ENCODE measurements around the gene DNAH17.

The DNAH17 gene, protein sequence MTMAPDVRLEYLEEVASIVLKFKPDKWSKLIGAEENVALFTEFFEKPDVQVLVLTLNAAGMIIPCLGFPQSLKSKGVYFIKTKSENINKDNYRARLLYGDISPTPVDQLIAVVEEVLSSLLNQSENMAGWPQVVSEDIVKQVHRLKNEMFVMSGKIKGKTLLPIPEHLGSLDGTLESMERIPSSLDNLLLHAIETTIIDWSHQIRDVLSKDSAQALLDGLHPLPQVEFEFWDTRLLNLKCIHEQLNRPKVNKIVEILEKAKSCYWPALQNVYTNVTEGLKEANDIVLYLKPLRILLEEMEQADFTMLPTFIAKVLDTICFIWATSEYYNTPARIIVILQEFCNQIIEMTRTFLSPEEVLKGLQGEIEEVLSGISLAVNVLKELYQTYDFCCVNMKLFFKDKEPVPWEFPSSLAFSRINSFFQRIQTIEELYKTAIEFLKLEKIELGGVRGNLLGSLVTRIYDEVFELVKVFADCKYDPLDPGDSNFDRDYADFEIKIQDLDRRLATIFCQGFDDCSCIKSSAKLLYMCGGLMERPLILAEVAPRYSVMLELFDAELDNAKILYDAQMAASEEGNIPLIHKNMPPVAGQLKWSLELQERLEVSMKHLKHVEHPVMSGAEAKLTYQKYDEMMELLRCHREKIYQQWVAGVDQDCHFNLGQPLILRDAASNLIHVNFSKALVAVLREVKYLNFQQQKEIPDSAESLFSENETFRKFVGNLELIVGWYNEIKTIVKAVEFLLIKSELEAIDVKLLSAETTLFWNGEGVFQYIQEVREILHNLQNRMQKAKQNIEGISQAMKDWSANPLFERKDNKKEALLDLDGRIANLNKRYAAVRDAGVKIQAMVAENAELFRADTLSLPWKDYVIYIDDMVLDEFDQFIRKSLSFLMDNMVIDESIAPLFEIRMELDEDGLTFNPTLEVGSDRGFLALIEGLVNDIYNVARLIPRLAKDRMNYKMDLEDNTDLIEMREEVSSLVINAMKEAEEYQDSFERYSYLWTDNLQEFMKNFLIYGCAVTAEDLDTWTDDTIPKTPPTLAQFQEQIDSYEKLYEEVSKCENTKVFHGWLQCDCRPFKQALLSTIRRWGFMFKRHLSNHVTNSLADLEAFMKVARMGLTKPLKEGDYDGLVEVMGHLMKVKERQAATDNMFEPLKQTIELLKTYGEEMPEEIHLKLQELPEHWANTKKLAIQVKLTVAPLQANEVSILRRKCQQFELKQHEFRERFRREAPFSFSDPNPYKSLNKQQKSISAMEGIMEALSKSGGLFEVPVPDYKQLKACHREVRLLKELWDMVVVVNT (N-terminal part only)

DNA sequence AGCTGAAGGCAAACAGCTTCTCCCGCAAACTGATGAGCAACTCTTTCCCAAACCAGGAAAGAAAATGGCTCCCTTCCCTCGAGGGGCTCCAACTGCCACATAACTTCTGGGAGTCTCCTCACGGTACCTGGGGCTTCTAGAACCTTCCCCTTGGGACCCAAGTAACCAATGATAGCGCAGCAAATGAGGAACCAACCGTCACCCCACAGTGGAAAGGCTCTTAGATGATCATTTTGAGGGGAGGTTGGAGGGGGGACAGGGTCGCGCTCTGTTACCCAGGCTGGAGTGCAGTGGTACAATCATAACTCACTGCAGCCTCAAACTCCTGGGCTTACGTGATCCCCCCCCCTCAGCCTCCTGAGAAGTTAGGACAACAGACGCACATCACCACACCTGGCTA, at the start of gene DNAH17:
DNAH17 (minus strand) TSS at position 101 of the 400 bp plus-strand sequence. CDS start 2,339 bp downstream, outside the sequence.
- DNase-seq = no peak

DNA sequence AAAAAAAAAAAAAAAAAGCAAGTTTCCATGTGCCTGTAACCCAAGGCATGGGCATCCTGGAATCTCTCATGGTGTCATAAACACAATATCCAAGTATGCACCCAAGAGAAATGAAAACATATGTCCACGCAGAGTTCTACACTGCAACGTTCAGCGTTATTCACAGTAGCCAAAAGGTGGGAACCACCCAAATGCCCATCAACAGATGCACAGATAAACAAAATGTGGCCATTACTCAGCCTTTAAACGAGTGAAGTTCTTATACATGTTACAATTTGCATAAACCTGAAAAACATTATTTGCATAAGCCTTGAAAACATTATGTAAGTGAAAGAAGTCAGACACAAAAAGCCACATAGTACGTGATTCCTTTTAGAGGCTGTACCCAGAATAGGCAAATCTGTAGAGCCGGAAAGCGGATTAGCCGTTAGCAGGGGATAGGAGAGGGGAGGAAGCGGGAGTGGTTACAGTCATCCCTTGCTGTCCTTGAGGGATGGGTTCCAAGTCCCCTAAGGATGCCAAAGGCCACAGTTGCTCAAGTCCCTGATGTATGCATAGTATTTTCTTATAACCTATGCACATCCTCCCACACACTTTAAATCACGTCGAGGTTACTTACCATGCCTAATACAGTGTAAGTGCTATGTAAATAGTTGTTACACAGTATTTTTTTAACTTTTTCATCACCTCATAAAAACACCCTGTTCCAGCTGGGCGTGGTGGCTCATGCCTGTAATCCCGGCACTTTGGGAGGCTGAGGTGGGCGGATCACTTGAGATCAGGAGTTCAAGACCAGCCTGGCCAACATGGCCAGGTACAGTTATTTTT, 47.3 kb upstream of the DNAH17 start:
- DNase-seq = no peak

DNA sequence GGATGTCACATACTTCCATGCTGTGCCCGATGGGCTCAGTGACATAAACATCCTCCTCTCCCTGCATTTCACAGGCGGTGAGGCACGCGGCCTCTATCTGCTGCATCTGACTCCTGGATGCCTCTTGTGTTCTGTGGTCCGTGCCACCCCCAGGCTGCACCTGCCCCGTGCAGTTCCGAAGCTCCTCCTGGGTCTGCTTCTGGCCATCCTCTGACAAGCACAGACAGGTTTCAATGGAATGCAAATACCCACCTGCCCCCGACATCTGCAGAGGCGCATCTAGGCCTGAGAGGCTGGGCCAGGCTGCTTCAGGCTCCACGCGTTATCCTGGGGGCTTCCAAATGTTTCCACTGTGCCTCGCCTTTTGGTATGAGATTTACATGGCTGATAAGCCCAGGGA, 46.3 kb upstream of the DNAH17 start:
- no peak for DNase-seq

DNA sequence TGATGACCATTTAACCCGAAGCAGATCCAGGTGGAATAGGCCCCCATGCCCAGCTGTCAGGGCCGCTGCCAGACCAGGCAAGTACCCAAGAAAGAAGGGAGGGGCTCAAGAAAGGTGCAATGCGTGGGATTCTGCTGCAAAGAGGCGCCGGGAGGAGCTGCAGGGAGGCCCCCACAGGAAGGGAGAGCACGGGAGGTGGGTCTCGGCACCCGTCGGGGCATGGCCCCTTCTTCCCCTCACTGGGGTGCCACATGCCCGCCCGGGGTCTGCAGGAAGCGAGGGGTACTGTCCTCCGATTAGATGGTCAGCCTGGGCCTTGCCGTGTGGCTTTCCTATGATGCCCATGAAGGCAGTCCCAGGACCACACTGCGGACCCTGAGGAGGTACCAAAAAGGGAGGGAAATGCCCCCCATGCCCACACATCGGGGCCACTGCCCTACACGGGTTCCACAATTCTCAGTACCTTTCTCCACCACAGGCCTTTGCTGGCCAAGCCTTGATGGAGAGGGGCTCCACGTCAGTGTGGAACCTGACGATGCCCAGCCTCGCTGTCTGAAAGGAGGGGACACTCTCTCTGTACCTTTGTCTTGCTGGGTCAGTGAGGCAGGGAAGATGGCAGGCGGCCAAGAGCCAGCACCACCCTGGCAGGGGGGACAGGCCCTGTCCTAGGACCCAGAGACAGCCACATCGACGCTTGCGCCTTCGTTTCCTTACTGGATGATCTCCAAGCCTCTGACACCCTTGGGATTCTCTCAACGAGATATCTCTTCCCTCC, 45.5 kb upstream of the DNAH17 start:
- no peak for DNase-seq

DNA sequence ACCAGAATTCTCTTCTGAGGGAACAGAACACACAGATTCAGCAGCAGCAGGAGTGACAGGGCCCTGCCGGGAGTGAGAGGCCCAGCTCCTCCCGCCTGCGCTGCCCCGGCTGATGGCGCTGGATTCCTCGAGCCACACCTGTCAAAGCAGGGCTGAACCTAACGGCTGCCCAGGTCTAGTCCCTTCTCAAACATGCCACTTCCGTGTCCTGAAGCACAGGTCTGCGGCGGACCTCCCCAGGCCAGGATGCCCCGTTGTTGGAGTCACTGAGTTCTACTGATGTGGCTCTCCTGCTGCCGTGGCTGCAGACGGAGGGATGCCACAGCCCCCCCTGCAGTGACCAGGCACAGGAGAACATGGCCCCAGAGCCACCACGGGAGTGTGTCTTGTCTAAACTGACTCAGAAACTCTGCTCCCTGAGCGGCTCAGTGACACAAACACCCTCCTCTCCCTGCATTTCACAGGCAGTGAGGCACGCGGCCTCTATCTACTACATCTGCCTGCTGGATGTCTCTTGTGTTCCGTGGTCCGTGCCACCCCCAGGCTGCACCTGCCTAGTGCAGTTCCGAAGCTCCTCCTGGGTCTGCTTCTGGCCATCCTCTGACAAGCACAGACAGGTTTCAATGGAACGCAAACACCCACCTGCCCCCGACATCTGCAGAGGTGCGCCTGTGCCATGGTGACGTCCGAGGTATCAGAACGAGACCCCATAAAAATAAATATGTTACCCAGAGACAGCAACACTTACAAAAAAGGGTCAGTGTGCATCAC, 44.7 kb upstream of the DNAH17 start:
- no peak for DNase-seq

DNA sequence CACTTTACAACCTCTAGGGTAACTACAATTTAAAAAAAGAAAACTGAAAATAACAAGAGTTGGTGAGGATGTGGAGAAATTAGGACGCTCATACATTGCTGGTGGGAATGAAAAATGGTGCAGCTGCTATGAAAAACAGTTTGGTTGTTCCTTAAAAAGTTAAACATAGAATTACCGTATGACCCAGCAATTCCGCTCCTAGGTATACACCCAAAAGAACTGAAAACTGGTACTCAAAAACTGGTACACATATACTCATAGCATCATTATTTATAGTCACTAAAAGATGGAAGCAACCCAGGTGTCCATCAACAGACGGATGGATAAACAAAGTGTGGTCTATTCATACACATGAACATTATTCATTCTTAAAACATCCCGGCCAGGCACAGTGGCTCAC, 42.9 kb upstream of the DNAH17 start:
- no peak for DNase-seq

DNA sequence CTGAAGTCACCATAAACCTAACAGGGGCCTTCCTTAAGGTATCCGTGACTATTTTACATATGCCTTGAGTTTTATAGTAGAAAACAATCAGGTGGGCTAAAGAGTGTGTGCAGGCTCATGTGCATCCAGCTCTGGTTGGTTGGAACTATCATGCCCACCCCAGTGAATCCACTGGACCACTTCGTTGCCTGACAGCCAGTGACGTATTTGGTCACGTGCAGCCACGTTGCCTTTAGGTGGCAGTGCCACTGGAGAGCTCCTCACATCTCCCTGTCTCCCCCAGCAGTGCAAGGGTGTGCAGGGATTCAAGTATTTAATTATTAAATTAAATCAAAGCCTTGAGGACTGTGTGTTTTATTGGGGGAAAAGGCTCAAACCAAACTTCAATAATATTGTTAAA, 42.1 kb upstream of the DNAH17 start:
- DNase-seq = no peak

DNA sequence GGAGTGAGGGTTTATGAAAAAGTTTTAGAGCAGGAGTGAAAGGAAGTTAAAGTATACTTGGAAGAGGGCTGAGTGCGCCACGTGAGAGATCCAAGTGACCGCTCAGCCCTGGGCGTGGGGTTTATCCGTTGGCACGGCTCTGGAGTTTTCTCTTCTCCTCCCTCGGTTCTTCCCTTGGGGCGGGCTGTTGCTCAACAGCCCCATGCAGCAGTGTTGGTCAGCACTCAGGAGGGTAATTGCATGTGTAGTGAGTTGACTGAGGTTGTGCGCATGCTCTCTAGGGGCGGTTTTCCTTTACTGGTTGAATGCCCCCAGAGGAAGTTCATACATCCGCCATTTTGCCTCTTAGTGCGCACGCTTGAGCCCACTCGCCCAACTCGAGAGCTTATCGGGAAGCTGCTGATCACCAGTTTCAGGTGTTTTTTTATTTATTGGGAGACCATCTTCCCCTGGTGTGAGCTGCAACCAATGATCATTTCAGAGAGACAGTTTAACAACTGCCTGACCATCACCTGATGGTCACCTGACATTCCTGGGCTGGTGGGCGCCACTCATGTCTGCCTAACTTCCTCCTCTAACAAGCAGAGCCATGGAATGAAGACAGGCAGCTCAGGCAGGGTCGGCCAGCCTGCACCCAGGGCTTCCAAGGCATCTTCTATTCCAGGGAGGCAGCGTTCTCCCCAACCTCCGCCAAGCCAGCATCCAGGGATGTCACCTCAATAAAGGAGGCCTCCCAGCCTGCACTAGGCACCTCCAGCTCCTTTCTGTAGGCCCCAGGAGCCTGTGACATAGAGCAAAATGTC, 41.3 kb upstream of the DNAH17 start:
- no peak for DNase-seq

DNA sequence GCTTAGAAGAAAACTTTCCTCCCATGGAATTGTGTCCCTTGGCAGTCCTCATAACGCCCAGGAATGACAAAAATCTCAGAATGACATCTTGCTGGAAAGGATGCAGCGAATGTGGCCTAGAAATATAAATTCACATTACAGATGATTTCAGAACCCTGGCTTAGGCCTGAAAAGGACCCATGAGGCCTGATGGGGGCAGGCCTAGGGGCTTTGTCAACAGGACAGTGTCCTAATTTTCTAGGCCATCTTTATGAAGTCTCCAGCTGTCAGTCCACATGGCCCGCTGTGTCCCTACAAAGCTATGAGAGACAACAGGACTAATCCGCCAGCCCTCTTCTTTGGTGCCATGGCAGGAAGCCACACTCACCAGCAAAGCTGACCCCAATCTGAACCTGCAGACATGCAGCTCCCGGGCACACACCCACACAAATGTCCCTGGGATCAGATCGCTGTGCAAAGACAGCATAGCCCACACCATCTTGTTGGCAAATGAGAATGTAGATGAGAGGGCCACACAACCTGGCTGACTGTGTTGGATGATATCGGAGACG, 40.4 kb upstream of the DNAH17 start:
- peak; percentile 72 for DNase-seq

DNA sequence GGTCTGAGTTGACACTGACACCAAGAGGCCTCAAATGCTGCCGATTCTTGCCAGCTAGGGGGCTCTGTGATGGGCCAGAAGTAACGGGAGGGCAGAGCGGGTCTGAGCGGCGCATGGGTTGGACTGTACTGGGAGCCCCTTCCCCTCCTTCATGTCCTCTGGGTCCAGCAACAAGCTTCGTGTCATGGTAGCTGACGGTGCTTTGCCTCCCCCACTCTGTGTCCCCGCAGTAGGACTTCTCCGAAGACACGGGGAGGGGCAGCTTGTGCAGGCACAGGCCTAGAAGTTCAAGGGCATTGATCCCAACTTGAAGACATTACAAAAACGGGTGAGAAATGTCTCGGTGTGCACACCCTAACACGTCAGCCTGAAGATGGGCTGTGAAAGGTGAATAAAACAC, 39.8 kb upstream of the DNAH17 start:
- DNase-seq = no peak

DNA sequence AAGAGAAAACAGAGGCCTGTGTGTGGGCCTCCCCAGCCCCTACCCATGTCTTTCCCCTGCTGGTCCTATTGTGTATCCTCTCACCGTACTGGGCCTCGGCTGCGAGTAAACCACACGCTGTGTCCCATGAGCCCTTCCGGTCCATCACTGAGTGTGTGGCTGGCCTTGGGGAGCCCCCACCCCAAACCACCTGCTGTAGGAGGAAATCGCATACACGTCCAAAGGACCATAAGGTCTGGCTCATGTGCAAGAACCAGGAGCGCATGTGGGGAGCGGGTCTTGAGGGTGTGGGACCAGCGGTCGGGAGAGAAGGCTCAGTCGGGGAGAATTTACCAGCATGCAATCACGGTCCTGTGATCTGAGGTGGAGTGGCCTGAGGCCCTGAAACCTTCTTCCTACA, 38.4 kb upstream of the DNAH17 start:
- no peak for DNase-seq

DNA sequence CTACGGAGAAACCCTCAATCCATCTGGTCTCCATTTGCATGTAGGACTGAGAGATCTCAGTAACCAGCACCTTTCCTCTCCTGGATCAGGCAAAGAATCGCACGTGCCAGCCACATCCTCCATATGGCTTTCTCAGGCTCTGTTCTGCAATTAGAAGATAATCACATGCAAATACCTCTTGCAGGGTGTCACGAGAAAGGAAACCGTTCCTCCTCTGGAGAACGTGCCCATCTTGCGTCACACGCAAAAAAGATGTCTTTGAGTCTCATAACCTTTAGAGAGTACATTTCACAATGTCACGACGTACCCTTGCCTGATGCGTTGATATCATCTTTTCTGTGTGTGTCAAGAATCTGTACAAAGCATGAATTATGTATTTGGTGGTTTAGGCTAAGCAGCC, 36.2 kb upstream of the DNAH17 start:
- DNase-seq = no peak

DNA sequence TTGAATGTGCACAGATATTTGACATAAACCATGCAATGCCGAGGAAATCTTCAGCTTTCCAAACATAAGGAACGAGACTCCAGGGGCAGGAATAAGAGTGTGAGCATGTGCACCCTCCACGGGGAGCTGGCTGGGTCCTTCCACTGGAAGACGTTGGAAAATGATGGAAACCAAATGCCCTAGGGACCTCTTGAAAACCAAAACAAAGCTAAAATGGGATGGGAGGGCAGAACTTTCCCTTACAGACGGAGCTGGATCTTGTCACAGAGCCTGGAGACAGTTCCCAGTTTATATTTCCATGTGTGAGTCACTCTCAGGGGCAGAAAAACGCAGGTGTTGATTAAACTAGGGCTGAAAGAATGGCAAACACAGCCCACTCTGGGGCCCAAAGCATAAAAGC, 34.4 kb upstream of the DNAH17 start:
- DNase-seq = no peak

DNA sequence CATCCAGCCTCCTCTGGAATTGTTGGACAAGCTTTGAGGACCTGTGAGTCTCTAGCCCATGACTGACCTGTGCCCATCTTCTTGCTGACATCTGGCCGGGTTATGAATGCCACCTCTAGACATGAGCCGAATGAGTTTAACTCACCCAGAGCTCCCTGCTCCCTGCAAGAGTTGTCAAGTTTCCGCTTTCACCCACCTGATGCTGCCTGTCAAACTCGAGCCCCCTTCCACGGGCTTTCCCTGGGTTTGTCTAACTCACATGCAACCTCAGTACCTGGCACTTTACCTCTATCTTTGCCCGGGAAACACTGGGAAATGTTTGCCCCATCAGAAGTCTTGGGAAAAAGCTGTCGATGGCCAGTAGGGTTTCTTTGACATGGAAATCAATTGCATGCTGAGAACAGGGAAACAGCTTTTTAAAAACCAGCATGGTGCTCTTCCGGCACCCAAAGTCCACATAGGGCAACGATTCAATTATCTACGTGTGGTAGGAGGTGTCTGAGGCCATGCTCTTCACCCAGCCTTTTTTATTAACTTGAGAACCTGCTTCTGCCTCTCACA, 33.8 kb upstream of the DNAH17 start:
- no peak for DNase-seq

DNA sequence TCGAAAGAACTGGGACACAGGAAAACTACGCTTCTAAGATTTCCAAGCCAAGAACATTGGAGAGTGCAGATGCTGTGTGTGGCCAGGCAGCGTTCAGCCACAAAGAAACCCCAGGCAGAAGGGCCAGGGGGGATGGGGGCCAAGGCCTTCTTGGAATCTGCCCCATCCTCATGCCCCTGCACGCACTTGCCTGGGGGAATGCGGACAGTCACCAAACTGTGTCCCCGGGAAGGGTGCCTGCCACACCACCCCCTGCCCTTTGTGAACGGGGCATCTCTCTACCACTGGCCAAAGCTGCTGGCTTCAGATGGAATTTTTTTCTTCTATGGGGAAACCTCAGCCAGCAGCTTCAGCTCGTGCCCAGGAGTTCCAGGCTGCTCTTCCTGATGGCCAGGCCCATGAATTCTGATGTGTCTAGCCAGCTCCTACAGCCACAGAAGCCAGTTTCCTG, 32.0 kb upstream of the DNAH17 start:
- no peak for DNase-seq

DNA sequence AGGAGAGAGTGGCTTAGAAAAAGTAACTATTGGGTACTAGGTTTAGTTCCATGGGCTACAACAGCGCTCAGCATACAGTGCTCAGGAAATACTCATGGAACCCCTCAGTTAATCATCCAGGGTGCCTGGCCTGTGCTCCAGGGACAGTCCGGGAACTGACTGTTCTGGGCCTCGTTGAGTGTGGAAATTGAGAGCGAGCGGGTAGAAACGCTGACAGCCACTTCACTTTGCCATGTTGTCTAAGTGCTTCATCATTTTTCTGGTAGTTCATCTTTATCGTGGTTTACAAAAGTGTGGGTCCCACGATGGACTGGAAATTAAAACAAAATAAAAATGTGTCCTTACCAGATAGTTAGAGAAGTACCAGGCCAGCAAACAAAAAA, 31.6 kb upstream of the DNAH17 start:
- no peak for DNase-seq

DNA sequence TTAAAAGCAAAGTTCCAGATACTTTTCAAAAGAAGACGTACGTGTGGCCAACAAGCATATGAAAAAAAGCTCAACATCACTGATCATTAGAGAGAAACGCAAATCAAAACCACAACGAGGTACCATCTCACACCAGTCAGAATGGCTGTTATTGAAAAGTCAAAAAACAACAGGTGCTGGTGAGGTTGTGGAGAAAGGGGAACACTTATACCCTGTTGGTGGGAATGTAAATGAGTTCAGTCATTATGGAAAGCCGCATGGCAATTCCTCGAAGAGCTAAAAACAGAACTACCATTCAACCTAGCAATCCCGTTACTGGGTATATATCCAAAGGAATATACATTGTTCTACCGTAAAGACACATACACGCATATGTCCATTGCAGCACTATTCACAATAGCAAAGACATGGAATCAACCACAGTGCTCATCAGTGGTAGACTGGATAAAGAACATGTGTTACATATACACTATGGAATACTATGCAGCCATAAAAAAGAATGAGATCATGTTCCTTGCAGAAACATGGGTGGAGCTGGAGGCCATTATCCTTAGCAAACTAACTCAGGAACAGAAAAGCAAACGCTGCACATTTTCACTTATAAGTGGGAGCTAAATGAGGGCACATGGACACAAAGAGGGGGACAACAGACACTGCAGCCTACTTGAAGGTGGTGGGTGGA, 31.1 kb upstream of the DNAH17 start:
- DNase-seq = no peak

DNA sequence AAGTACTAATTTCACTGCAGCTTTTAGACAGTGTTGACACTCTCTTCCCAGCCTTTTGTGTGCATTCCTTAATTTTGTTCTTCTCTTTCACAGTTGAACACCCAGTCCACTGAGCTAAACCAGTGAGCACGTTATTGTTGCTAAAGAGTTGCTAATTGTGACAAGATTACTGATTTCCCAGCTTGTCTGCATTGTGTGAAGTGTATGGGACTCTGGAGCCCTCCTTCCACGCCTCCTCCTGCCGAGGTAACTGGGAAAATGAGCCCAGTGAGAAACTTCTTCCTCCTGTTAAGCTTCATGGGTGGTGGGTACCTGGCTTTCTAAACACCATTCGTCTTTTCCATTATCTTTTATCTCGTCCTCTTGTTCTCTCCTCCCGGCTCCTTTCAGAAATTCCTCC, 29.8 kb upstream of the DNAH17 start:
- no peak for DNase-seq

All from eye (tissue), 1 donor.